SW 1271 (cell line): ENCODE measurements around the gene WDR4.
"Not testable (repeated sequence)": the region's sequence is repeated elsewhere in the genome, so short reads cannot be mapped to it uniquely, and the experiment has no call there.

Experiments used
- DNase-seq, 2 experiments: peaks; one replicate each; lab custom pipeline; 2025; lab: John Stamatoyannopoulos, UW

Gene WDR4

GRCh38 chr21:42878678-42878992 is 704 bp downstream of the WDR4 start:
- no peak for DNase-seq

DNA sequence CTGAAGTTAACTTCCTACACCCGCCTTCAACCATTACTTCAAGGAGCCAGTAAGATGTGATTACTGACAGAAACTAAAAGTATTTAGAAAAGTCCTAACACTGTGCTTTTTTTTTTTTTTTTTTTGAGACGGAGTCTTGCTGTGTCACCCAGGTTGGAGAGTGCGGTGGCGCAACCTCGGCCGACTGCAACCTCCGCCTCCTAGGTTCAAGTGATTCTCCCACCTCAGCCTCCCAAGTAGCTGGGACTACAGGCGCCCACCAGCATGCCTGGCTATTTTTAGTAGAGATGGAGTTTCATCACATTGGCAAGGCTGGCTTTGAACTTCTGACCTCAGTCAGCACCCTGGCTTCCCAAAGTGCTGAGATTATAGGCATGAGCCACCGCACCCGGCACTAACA is 3.5 kb downstream of the WDR4 start:
- DNase-seq: not testable (repeated sequence)

GRCh38 chr21:42873096-42873495 is 6.2 kb downstream of the WDR4 start:
- DNase-seq: no peak

- DNase-seq: no peak
Observed at GRCh38 chr21:42868196-42868595, 11.1 kb downstream of the WDR4 start.

DNA sequence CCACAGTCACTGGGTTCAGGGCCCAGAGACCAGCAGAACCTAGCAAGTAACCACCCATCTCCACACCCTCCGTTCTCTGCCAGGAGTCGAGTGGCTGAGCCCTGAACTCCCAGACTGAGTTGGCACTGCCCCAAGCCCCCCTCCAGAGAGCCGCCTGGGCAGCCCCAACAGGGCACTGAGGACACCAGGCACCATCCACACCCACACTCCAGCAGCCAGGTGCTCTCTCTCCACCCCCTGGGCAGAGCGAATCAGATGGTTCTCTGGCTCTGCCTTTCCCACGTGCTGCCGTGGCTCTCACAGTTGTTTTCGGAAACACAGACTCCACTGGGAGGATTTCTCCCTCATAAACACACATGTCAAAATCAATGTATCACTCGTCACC is 13.6 kb downstream of the WDR4 start:
- no peak for DNase-seq

- no peak for DNase-seq
Observed at GRCh38 chr21:42864815-42865775, 14.2 kb downstream of the WDR4 start.

GRCh38 chr21:42864286-42864685 is 15.1 kb downstream of the WDR4 start:
- no peak for DNase-seq

GRCh38 chr21:42863504-42863870 is 15.9 kb downstream of the WDR4 start:
- no peak for DNase-seq

- no peak for DNase-seq
Observed at GRCh38 chr21:42862774-42863503, 16.4 kb downstream of the WDR4 start.

DNA sequence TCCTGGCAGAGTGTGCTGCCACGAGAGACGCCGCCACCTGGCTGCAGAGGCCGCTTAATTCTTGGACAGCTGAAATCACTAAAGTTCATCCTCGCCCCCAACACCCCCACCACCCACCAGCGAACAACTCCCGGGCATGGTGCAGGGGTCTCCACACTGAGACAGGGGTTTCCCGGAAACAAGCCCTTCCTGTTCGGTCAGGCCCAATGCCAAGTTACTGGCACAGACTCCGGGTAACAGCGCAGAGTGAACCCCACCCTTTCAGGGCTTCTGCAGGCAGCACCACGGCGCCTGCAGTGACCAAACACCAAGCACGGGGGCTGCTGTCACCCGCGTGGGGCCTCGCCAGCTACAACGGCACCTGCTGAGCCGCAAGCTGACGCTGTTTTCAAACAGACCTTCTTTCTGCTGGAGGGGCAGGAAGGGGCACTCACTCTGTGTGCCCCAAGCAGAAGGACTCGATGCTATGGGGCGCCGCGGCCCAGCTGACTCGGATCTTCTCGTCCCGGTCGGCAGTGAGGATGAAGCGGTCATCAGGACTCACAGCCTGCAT is 17.4 kb downstream of the WDR4 start:
- no peak for DNase-seq

DNA sequence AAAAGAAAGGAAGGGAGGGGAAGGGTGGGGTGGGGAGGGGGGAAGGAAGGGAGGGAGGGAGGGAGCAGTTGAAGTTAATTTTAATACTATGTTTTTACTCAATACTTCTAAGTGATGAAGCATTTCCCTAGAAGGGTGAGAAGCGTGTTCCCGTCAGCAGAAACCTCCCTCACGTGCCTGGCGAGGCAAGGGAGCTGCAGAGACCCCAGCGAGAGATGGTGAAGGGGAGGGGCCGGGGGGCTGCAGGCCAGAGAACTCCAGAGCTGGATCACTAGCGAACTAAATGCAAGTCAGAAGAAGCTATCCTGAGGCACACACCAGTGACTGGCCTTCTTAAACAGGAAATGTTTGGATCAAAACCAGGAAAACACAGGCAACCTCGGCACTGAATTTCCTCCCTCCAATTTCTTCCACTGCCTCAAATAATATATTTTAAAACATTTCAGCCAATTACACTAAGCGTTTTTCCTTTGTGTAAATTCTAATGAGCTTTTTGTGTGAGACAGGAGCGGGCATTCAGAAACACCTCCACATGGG is 18.0 kb downstream of the WDR4 start:
- no peak for DNase-seq

DNA sequence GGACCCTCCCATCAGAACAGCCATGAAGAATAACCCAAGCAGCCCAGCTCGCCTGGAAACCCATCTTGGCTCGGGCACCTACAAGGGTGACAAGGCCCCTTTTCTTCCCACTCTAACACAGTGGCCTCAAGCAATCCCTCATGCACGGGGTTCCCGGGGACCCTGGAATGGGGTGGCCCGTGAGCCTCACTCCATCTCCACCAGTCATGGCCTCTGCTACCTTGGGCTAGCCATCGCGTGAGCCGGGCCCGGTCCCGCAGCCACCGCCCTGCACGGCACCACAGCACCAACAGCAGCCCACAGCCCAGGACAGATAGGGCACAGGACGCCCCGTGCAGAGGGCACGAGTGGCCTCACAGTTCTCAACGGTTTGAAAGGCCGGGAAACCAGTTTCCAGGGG is 19.0 kb downstream of the WDR4 start:
- DNase-seq: no peak

- no peak for DNase-seq
Observed at GRCh38 chr21:42859891-42860230, 19.5 kb downstream of the WDR4 start.

DNA sequence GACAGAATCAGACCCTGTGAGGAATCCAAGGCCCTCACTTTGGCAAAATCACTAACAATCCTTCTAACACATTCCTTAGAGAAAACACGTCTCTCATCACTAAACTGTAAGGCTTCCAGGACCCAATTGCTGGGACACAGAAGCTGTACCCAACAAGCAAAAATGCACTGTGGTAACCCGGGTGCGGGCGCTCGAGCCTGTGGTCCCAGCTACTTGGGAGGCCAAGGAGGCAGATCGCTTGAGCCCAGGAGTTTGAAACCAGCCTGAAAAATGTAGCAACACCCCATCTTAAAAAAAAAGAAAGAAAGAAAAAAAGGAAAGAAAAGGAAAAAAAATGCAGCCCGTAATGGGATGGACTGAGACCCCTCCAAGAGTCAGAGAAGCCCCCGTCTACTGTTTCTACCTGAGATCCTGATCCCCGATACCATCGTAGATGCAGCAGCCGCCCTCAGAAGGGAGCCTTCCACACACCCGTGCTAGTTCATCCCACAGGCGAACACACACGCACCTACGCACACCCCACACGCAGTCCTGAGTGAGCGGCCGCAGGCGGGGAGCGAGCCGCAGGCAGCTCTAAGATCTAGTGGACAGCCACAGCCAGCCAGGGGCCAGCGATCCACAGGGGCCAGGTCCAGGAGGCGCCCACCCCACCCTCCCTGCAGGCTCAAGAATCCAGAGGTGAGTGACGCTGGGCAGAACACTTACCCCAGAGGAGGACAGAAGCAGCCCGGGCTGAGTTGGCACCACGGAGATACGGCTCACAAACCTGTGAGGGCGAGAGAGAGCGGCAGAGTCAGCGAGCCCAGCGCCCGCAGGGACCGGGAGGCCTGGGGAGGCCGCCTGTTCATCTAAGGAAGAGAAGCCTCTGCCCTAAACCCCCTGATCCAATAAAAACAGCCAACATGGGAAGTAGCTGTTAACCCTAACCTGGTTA is 20.1 kb downstream of the WDR4 start:
- DNase-seq: no peak

GRCh38 chr21:42858185-42858847 is 21.0 kb downstream of the WDR4 start:
- no peak for DNase-seq

DNA sequence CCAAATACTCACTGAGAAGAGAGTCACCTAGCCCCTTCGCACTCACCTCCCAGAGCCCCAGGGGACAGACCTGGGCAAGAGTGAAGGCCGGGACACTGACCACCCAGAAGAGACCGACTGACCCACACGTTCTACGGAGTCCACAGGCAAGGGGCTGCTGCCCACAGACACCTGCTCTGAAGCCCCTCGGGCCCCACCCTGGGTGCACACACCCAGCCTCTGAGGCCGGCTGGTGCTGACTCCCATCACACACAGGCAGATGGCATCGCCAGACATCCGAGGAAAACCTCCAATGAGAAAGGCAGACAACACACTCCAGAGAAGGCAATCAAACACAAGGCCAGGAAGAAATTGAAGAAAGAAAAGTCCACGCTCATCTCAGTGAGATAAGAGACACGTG is 22.1 kb downstream of the WDR4 start:
- no peak for DNase-seq

GRCh38 chr21:42855937-42856335 is 23.4 kb downstream of the WDR4 start:
- no peak for DNase-seq

GRCh38 chr21:42855171-42855936 is 24.0 kb downstream of the WDR4 start:
- DNase-seq: no peak

- DNase-seq: no peak
Observed at GRCh38 chr21:42854246-42855010, 24.9 kb downstream of the WDR4 start.

DNA sequence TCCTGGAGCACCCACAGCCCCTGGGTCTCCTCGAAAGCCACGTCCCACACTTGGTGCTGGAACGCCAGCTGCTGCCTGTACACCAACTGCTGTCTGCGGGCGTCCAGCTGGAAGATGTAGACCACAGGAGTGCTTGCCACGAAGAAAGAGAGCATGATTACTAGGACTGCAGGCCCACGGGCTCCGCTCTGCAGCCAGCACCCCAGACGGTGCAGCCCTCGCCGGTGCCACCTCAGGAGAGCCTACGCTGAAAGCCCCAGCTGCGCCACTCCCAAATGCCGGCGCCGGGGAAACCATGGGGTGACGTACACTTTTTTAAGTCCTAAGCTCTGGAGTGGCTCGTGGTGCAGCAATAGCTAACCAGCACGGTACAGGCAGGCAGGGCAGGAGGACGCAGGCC is 25.7 kb downstream of the WDR4 start:
- DNase-seq: no peak
